ENCODE data around the gene ATP2B1. TPM values are rescaled to one million over a fixed set of nuclear protein-coding genes. Genes with fewer than 3 reads are reported as not detected.

Gene ATP2B1
- total RNA-seq, 4 donors from 2014 or later, result 18.0 to 59.8 (median 25.0) TPM

DNA sequence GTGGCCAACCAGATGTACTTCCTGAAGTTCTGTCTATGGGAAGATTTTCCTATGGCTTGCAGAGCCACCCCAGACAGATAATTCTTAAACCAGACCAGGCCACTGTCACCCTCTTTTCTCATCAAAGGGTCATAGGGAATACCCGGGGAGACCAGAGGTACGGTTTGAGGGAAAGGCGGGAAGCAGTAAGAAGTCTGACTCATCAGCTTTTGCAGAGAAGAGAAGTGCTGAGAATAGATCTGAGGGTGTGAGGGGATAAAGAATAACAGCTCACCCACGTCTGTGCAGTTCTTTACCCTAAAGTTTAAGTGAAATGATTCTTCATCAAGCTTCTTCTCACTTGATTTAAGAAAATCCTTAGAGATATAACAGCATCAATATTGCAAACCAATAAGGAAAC, 161.5 kb downstream of the ATP2B1 start:
- WGBS, 2 donors, result 66 to 71% methylated on average over 4 of the region's 4 CpGs
- H3K4me3 ChIP-seq (ENCODE audit: low read depth, poor library complexity, severe bottlenecking), result no peak overlapping the region
- intact Hi-C loops (cut with DNase I; ENCODE audit: low total_unique reads), result no loop called here

DNA sequence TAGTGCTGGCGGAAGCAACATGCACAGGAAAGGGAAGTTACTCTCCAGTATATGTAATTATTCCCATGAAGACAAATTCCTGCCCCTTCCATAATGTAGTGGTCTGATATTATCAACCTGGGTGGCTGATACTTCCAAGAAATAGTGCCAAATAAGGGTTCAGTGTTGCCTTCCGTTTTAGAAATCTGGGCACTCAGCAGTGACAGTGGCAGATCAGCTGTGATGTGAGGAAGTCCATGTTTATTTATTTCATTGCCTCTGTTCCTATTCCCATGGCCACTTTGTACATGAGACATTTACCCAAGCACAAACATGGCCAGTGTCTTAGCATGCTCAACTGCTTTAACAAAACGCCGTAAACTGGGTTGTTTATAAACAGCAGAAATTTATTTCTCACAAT, 162.5 kb downstream of the ATP2B1 start:
- WGBS, 2 donors, result 82 to 88% methylated on average over 4 of the region's 4 CpGs
- TF ChIP-seq POLR2A (IDR thresholded peaks at IDR 0.05), result no peak
- TF ChIP-seq, protein P1, sequence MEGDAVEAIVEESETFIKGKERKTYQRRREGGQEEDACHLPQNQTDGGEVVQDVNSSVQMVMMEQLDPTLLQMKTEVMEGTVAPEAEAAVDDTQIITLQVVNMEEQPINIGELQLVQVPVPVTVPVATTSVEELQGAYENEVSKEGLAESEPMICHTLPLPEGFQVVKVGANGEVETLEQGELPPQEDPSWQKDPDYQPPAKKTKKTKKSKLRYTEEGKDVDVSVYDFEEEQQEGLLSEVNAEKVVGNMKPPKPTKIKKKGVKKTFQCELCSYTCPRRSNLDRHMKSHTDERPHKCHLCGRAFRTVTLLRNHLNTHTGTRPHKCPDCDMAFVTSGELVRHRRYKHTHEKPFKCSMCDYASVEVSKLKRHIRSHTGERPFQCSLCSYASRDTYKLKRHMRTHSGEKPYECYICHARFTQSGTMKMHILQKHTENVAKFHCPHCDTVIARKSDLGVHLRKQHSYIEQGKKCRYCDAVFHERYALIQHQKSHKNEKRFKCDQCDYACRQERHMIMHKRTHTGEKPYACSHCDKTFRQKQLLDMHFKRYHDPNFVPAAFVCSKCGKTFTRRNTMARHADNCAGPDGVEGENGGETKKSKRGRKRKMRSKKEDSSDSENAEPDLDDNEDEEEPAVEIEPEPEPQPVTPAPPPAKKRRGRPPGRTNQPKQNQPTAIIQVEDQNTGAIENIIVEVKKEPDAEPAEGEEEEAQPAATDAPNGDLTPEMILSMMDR (IDR thresholded peaks at IDR 0.05), result no peak

More for the DNA sequence above, 161.5 kb downstream of the ATP2B1 start:
- no peak for DNase-seq (ENCODE audit: low spot score in 2 of 2)
- TF ChIP-seq, protein P1 (IDR thresholded peaks at IDR 0.05), result no peak

DNA sequence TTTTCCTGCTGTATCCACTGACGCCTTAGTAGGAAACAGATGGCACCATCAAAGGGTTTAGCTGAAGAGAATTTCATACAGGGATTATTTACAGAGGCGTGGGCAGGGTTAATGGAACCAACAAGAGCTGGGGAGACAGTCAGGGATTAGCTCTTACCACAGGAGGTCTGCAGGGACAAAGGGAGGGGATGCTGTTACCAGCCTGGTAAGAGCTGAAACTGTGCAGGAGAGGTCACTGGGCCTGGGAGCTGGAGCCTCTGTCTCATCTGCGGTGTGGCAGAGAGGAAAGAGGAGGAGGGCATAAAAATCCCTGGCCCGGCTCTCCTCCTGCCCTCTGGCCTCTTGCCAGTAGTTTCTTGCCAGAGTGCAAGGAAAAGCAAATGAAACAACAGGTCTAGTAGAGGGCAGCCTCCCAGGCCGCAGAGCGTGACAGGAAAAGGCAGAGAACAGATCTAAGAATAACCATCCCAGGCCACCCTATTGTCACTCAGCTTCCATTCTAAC, 163.9 kb downstream of the ATP2B1 start:
- intact Hi-C loops (cut with DNase I; ENCODE audit: low total_unique reads), result no loop called here
- TF ChIP-seq POLR2A (IDR thresholded peaks at IDR 0.05), result no peak
- TF ChIP-seq, protein P1 (IDR thresholded peaks at IDR 0.05), result no peak
- WGBS, 2 donors, result 59 to 62% methylated on average over 6 of the region's 6 CpGs
- H3K4me3 ChIP-seq (ENCODE audit: low read depth, poor library complexity, severe bottlenecking), result no peak overlapping the region
- no peak for DNase-seq (ENCODE audit: low spot score in 2 of 2)

More for the DNA sequence above, 162.5 kb downstream of the ATP2B1 start:
- no peak overlapping the region for H3K4me3 ChIP-seq (ENCODE audit: low read depth, poor library complexity, severe bottlenecking)
- DNase-seq (ENCODE audit: low spot score in 2 of 2), result no peak
- intact Hi-C loops (cut with DNase I; ENCODE audit: low total_unique reads), result no loop called here

DNA sequence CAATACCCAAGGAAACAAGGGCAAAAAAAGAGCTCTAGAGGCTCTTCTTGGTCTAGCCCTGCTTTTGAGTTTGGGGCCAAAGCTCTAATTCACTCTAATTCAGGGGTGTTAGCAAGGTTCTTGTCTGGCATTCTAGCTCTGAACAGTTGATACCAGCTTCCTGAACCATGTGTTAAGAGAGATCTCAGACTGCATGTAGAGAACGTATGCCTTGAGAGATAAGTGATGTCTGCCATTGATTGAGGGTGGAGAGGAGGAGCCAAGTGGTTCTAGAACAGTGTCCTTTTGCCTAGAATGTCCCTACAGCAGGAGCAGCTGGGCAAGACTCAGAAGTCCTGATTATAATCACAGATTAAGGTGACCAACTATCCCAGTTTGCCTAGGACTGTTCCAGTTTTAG, 164.6 kb downstream of the ATP2B1 start:
- intact Hi-C loops (cut with DNase I; ENCODE audit: low total_unique reads), result no loop called here
- TF ChIP-seq, protein P1 (IDR thresholded peaks at IDR 0.05), result no peak
- no peak for TF ChIP-seq POLR2A (IDR thresholded peaks at IDR 0.05)
- H3K4me3 ChIP-seq (ENCODE audit: low read depth, poor library complexity, severe bottlenecking), result no peak overlapping the region
- WGBS, 2 donors, result 86 to 100% methylated on average over 1 of the region's 1 CpG
- DNase-seq (ENCODE audit: low spot score in 2 of 2), result no peak

DNA sequence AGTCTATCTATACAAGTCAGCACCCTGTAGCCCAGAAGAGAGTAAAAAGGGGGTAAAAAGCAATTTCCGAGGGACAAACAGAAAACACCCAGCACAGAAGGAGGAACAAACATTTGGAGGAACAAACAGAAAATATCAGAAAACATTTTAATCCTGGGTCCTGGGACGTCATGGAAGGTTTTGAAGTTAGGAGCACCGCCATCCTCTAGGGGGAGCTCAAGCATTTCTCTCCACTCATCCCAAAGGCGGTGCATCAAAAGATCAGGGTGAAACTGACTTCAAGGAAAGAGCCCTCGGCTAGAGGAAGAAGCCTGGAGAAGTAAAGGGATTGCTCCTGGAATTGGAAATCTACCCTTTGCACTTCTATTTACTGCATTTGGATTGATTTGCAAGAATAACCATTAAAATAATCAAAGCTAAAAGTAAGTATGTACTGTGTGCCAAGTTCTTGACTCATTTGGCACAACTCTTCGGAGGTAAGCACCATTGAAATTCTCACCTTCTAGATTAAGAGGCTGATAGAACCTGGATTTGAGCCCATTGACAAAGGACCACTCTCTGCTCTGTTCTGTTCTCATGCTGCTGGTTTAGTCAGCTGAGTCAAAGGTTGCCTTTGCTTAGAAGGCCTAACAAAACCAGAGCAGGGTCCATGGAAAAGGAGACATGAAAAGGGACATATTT, 165.6 kb downstream of the ATP2B1 start:
- H3K4me3 ChIP-seq (ENCODE audit: low read depth, poor library complexity, severe bottlenecking), result no peak overlapping the region
- 12 to 13% methylated on average over 6 of the region's 6 CpGs for WGBS, 2 donors
- intact Hi-C loops (cut with DNase I; ENCODE audit: low total_unique reads), result no loop called here
- no peak for TF ChIP-seq POLR2A (IDR thresholded peaks at IDR 0.05)
- TF ChIP-seq, protein P1 (IDR thresholded peaks at IDR 0.05), result no peak
- peak in 1 of 2 donors; percentile 63 for DNase-seq (ENCODE audit: low spot score in 2 of 2)

DNA sequence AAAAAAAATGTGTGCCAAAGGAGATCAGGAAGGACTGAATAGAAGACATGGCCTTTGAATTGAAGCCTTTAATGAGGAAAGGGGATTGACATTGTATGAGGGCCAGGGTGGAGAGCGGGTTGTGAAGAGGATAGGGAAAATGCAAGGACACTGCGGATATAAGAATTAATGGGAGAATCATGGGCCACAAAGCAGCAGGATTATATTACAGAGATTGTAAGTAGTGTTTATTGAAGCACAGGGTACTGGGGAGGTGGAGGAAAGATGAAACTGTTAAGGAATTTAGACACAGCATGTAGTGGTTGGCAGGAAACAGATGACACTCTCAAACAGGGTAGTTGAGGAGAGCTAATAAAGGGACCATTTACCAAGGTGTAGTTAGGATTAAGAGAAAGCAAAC, 166.4 kb downstream of the ATP2B1 start:
- no peak for DNase-seq (ENCODE audit: low spot score in 2 of 2)
- WGBS, 2 donors, result 89 to 98% methylated on average over 2 of the region's 2 CpGs
- TF ChIP-seq, protein P1 (IDR thresholded peaks at IDR 0.05), result no peak
- no peak for TF ChIP-seq POLR2A (IDR thresholded peaks at IDR 0.05)
- no peak overlapping the region for H3K4me3 ChIP-seq (ENCODE audit: low read depth, poor library complexity, severe bottlenecking)
- intact Hi-C loops (cut with DNase I; ENCODE audit: low total_unique reads), result no loop called here
